GM19463 (cell line): ENCODE measurements around the gene OGA.

Experiments used
- ATAC-seq: cut with Tn5 transposase; IDR thresholded peaks from one replicate; pipeline ENCODE4 v1.9.1; 2021; ENCODE audit warnings: mild to moderate bottlenecking, moderate library complexity; ENCODE audit not compliant: unreplicated experiment

OGA gene

GRCh38 chr10:101837748-101838147, 19.5 kb upstream of the OGA start:
- no peak for ATAC-seq

GRCh38 chr10:101835362-101835761, 17.1 kb upstream of the OGA start:
- ATAC-seq, result no peak

- no peak for ATAC-seq
These were observed 16.1 kb upstream of the OGA start for GRCh38 chr10:101834341-101834740.

- no peak for ATAC-seq
These were observed 15.2 kb upstream of the OGA start for GRCh38 chr10:101833466-101833865.

GRCh38 chr10:101832325-101832771, 14.1 kb upstream of the OGA start:
- ATAC-seq, result no peak

- ATAC-seq, result no peak
These were observed 13.0 kb upstream of the OGA start for GRCh38 chr10:101831169-101831811.

- ATAC-seq, result peak; percentile 72
These were observed 12.3 kb upstream of the OGA start for GRCh38 chr10:101830322-101831168.

- ATAC-seq, result no peak
These were observed 11.5 kb upstream of the OGA start for GRCh38 chr10:101829561-101830315.

- no peak for ATAC-seq
These were observed 10.7 kb upstream of the OGA start for GRCh38 chr10:101828766-101829551.

GRCh38 chr10:101827919-101828600, 9.8 kb upstream of the OGA start:
- no peak for ATAC-seq

- ATAC-seq, result no peak
These were observed 8.7 kb upstream of the OGA start for GRCh38 chr10:101826852-101827434.

- no peak for ATAC-seq
These were observed 6.5 kb upstream of the OGA start for GRCh38 chr10:101824736-101825135.

- peak; percentile 17 for ATAC-seq
These were observed 809 bp upstream of the OGA start for GRCh38 chr10:101818872-101819633.

- no peak for ATAC-seq
These were observed 716 bp downstream of the OGA start for GRCh38 chr10:101817337-101818118.

GRCh38 chr10:101816913-101817336, 1.3 kb downstream of the OGA start:
- no peak for ATAC-seq

GRCh38 chr10:101816376-101816775, 1.9 kb downstream of the OGA start:
- no peak for ATAC-seq

- ATAC-seq, result no peak
These were observed 3.7 kb downstream of the OGA start for GRCh38 chr10:101814466-101815071.

- no peak for ATAC-seq
These were observed 5.6 kb downstream of the OGA start for GRCh38 chr10:101812606-101813005.
